A673 (cell line): ENCODE measurements around the gene ZNF560.

Experiments
- CTCF ChIP-seq: fragments of 300-800, 200-600 bp; sonication (generic); conservative IDR thresholded peaks from 2 replicates; pipeline ENCODE4 v1.5.1; 2017; ENCODE audit warnings: low read depth, mild to moderate bottlenecking, antibody characterized with exemption, low read length, moderate library complexity, mixed read lengths
- EZH2 ChIP-seq: fragments of 200-600 bp; sonication (generic); IDR thresholded peaks from 2 replicates; pipeline ENCODE4 v1.6.1; 2017; ENCODE audit warnings: borderline replicate concordance, low read depth, mild to moderate bottlenecking, mixed read lengths, antibody characterized with exemption, low read length; ENCODE audit not compliant: poor library complexity, severe bottlenecking

GRCh38 chr19:9456018-9456689 lies 42.3 kb downstream of the ZNF560 start:
- TF ChIP-seq CTCF (no peak), EZH2 (no peak)
